HL-60 (cell line): ENCODE measurements around the gene RBMS2.
"Not testable (repeated sequence)": the region's sequence is repeated elsewhere in the genome, so short reads cannot be mapped to it uniquely, and the experiment has no call there.

Experiments
- DNase-seq, 2 experiments: peaks; one replicate each; pipeline ENCODE4 v3.0.0-alpha.2; 2010 to 2020; ENCODE audit warnings: low read depth in 1 of 2, low spot score in 1 of 2
- H3K27ac ChIP-seq: fragments of 250-450 bp; sonication (Bioruptor Pico); replicated peaks from 2 replicates; pipeline ENCODE4 v1.5.1; 2020; ENCODE audit warnings: mild to moderate bottlenecking, moderate library complexity
- H3K27me3 ChIP-seq: fragments of 250-450 bp; sonication (Bioruptor Pico); 2 replicates; pipeline ENCODE4 v1.5.1; 2021; ENCODE audit warnings: mild to moderate bottlenecking, moderate library complexity; ENCODE audit not compliant: insufficient read depth, poor library complexity, severe bottlenecking
- H3K4me3 ChIP-seq: replicated peaks from 2 replicates; pipeline ENCODE4 v1.5.1; 2011; ENCODE audit warnings: mild to moderate bottlenecking, control low read depth, low read length; ENCODE audit not compliant: insufficient read depth
- CTCF ChIP-seq: IDR thresholded peaks from one replicate; pipeline ENCODE4 v1.5.1; 2011; ENCODE audit warnings: low read length, control low read depth, inconsistent platforms; ENCODE audit not compliant: insufficient read depth
- GABPA ChIP-seq: IDR thresholded peaks from 2 replicates; pipeline ENCODE4 v1.6.1; 2012; ENCODE audit warnings: low read depth
- POLR2AphosphoS5 ChIP-seq: IDR thresholded peaks from 2 replicates; pipeline ENCODE4 v1.6.1; 2012; ENCODE audit warnings: low read depth
- REST ChIP-seq: IDR thresholded peaks from 2 replicates; pipeline ENCODE4 v1.6.1; 2012; ENCODE audit warnings: low read depth; ENCODE audit not compliant: insufficient replicate concordance
- SPI1 ChIP-seq: IDR thresholded peaks from 2 replicates; pipeline ENCODE4 v1.6.1; 2012; ENCODE audit warnings: low read depth, mild to moderate bottlenecking, borderline replicate concordance

Gene RBMS2

GRCh38 chr12:56499879-56500278 is 21.7 kb upstream of the RBMS2 start:
- H3K27ac ChIP-seq, H3K27me3 ChIP-seq, H3K4me3 ChIP-seq, DNase-seq: not testable (repeated sequence)

GRCh38 chr12:56510786-56511185 is 10.8 kb upstream of the RBMS2 start:
- no peak overlapping the region for H3K27ac ChIP-seq
- TF ChIP-seq REST (no peak), GABPA (no peak), CTCF (no peak), POLR2AphosphoS5 (no peak), SPI1 (no peak)
- H3K4me3 ChIP-seq: no peak overlapping the region
- DNase-seq: no peak
- H3K27me3 ChIP-seq: peaks cover 2% of the 10 kb centered on the region

- not testable (repeated sequence) for H3K4me3 ChIP-seq, DNase-seq, H3K27ac ChIP-seq, H3K27me3 ChIP-seq
Observed at GRCh38 chr12:56514014-56514318, 7.7 kb upstream of the RBMS2 start.

- Histone ChIP-seq H3K27ac (no peak overlapping the region), H3K27me3 (no peaks in the 10 kb centered on the region), H3K4me3 (no peak overlapping the region)
- TF ChIP-seq GABPA: no peak
- no peak for TF ChIP-seq REST
- no peak for TF ChIP-seq CTCF
- no peak for TF ChIP-seq POLR2AphosphoS5
- no peak for TF ChIP-seq SPI1
- no peak for DNase-seq
Observed at GRCh38 chr12:56517854-56518253, 3.8 kb upstream of the RBMS2 start.

GRCh38 chr12:56518570-56518969 is 3.0 kb upstream of the RBMS2 start:
- Histone ChIP-seq H3K27ac (no peak overlapping the region), H3K4me3 (no peak overlapping the region), H3K27me3 (no peaks in the 10 kb centered on the region)
- TF ChIP-seq CTCF (no peak), REST (no peak), GABPA (no peak), SPI1 (no peak), POLR2AphosphoS5 (no peak)
- no peak for DNase-seq
